ENCODE results near the gene MRGPRF. TPM values are rescaled to one million over a fixed set of nuclear protein-coding genes. Genes with fewer than 3 reads are reported as not detected.

Gene MRGPRF
- total and polyA plus RNA-seq, 2 donors (not counting 1 experiment from before 2014, with no cell fraction given): not detected

GRCh38 chr11:69007975-69008381 lies 5.1 kb downstream of the MRGPRF start:
- intact Hi-C loops (cut with micrococcal nuclease): no loop called here
- 82% methylated on average over 6 of the region's 8 CpGs for WGBS (ENCODE audit: insufficient coverage)
- DNase-seq (no peak), ATAC-seq (ENCODE audit: low read depth) (no peak)
- no peak overlapping the region for H3K27ac Mint-ChIP-seq
- Histone ChIP-seq H3K27me3 (replicated peaks in 1 of 4; ENCODE audit: control extremely low read depth in 1 of 4, control insufficient read depth in 3 of 4, insufficient read depth in 4 of 4, low read length in 3 of 4) (peaks cover 0 to 40% (median 8%) of the 10 kb centered on the region in 4 experiments), H3K9me3 (ENCODE audit: control extremely low read depth in 1 of 3, control insufficient read depth in 2 of 3, insufficient read depth in 1 of 3, low read length in 2 of 3) (no peaks in the 10 kb centered on the region), H3K27ac (ENCODE audit: low read length in 2 of 2) (no peak overlapping the region), H3K79me2 (ENCODE audit: control insufficient read depth, insufficient read depth, low read length) (no peaks in the 10 kb centered on the region), H2AFZ (ENCODE audit: insufficient read depth, low read depth, low read length, poor library complexity, severe bottlenecking) (no peak overlapping the region), H4K20me1 (ENCODE audit: control insufficient read depth, insufficient read depth, low read length, poor library complexity, severe bottlenecking) (no peaks in the 10 kb centered on the region), H3K36me3 (replicated peaks in 1 of 2; ENCODE audit: control extremely low read depth in 1 of 2, control insufficient read depth in 1 of 2, extremely low read depth in 1 of 2, insufficient read depth in 2 of 2, low read length in 1 of 2) (no peaks in the 10 kb centered on the region), H3K9ac (ENCODE audit: low read length) (no peak overlapping the region), H3K4me2 (replicated peaks; ENCODE audit: low read depth, low read length, poor library complexity, severe bottlenecking) (no peak overlapping the region), H3K4me1 (ENCODE audit: control insufficient read depth in 2 of 2, insufficient read depth in 2 of 2, low read length in 2 of 2) (no peaks in the 10 kb centered on the region), H3K4me3 (ENCODE audit: control extremely low read depth in 1 of 5, extremely low read depth in 1 of 5, insufficient read depth in 1 of 5, low read depth in 2 of 5, low read length in 4 of 5) (no peak overlapping the region)
- no peaks in the 10 kb centered on the region for H3K9me3 Mint-ChIP-seq (ENCODE audit: insufficient read depth)
- CTCF ChIA-PET: no interaction called here
- peaks cover 37% of the 10 kb centered on the region for H3K27me3 Mint-ChIP-seq
- H3K4me1 Mint-ChIP-seq: no peaks in the 10 kb centered on the region
- no peak overlapping the region for H3K4me3 Mint-ChIP-seq
- TF ChIP-seq CTCF (IDR thresholded peaks at IDR 0.05) (no peak), EZH2 (IDR thresholded peaks at IDR 0.05; ENCODE audit: borderline replicate concordance, insufficient read depth, low read depth, low read length, poor library complexity, severe bottlenecking) (no peak)
- POLR2A ChIA-PET: no interaction called here

GRCh38 chr11:69006816-69007215 lies 6.2 kb downstream of the MRGPRF start:
- WGBS (ENCODE audit: insufficient coverage): 92% methylated on average over 12 of the region's 12 CpGs
- Histone ChIP-seq H3K9me3 (ENCODE audit: control extremely low read depth in 1 of 3, control insufficient read depth in 2 of 3, insufficient read depth in 1 of 3, low read length in 2 of 3) (no peaks in the 10 kb centered on the region), H3K36me3 (replicated peaks in 1 of 2; ENCODE audit: control extremely low read depth in 1 of 2, control insufficient read depth in 1 of 2, extremely low read depth in 1 of 2, insufficient read depth in 2 of 2, low read length in 1 of 2) (no peaks in the 10 kb centered on the region), H3K4me2 (replicated peaks; ENCODE audit: low read depth, low read length, poor library complexity, severe bottlenecking) (no peak overlapping the region), H4K20me1 (ENCODE audit: control insufficient read depth, insufficient read depth, low read length, poor library complexity, severe bottlenecking) (no peaks in the 10 kb centered on the region), H3K4me1 (ENCODE audit: control insufficient read depth in 2 of 2, insufficient read depth in 2 of 2, low read length in 2 of 2) (no peaks in the 10 kb centered on the region), H3K79me2 (ENCODE audit: control insufficient read depth, insufficient read depth, low read length) (no peaks in the 10 kb centered on the region), H3K27me3 (replicated peaks in 1 of 4; ENCODE audit: control extremely low read depth in 1 of 4, control insufficient read depth in 3 of 4, insufficient read depth in 4 of 4, low read length in 3 of 4) (peaks cover 0 to 29% (median 2%) of the 10 kb centered on the region in 4 experiments), H3K9ac (ENCODE audit: low read length) (no peak overlapping the region), H2AFZ (ENCODE audit: insufficient read depth, low read depth, low read length, poor library complexity, severe bottlenecking) (no peak overlapping the region), H3K4me3 (ENCODE audit: control extremely low read depth in 1 of 5, extremely low read depth in 1 of 5, insufficient read depth in 1 of 5, low read depth in 2 of 5, low read length in 4 of 5) (no peak overlapping the region), H3K27ac (ENCODE audit: low read length in 2 of 2) (no peak overlapping the region)
- TF ChIP-seq EZH2 (IDR thresholded peaks at IDR 0.05; ENCODE audit: borderline replicate concordance, insufficient read depth, low read depth, low read length, poor library complexity, severe bottlenecking): no peak
- CTCF ChIA-PET: interaction anchor here (0.7 kb wide), 1 partner anchor 54 kb away, joined by 3 read pairs; no protein-coding TSS in a partner anchor
- Mint-ChIP-seq H3K27me3 (peaks cover 30% of the 10 kb centered on the region), H3K4me1 (no peaks in the 10 kb centered on the region), H3K4me3 (no peak overlapping the region), H3K27ac (no peak overlapping the region), H3K9me3 (ENCODE audit: insufficient read depth) (no peaks in the 10 kb centered on the region)
- POLR2A ChIA-PET: no interaction called here
- no peak for ATAC-seq (ENCODE audit: low read depth)
- intact Hi-C loops (cut with micrococcal nuclease): no loop called here
- no peak for DNase-seq

Data from B cell (primary cell).